Nephron (organoid): ENCODE results near the gene WFDC10B.
"Not testable (repeated sequence)": the region's sequence is repeated elsewhere in the genome, so short reads cannot be mapped to it uniquely, and the experiment has no call there.

Source experiments
- H3K27ac Mint-ChIP-seq, 3 experiments: 2 replicates each; pipeline ENCODE4 v1.8.0; 2020; ENCODE audit warnings: mixed read lengths in 3 of 3, mild to moderate bottlenecking in 2 of 3, moderate library complexity in 1 of 3
- H3K27me3 Mint-ChIP-seq: 2 replicates; pipeline ENCODE4 v1.8.0; 2021; ENCODE audit warnings: low read depth, mild to moderate bottlenecking, moderate library complexity, mixed read lengths
- H3K36me3 Mint-ChIP-seq: 2 replicates; pipeline ENCODE4 v1.8.0; 2020; ENCODE audit warnings: low read depth, mixed read lengths
- H3K4me1 Mint-ChIP-seq: 2 replicates; pipeline ENCODE4 v1.8.0; 2020; ENCODE audit warnings: mixed read lengths
- H3K4me3 Mint-ChIP-seq, 3 experiments: 2 replicates each; pipeline ENCODE4 v1.8.0; 2020; ENCODE audit warnings: mild to moderate bottlenecking in 3 of 3, mixed read lengths in 3 of 3, moderate library complexity in 2 of 3
- H3K9me3 Mint-ChIP-seq: 2 replicates; pipeline ENCODE4 v1.8.0; 2020; ENCODE audit warnings: mixed read lengths
- TF ChIP-seq, protein P1 (sequence below), 3 experiments: fragments of 200-600 bp; sonication (generic); IDR thresholded peaks; one replicate each; pipeline ENCODE4 v1.5.0; 2021; ENCODE audit warnings: antibody characterized with exemption in 3 of 3; ENCODE audit not compliant: unreplicated experiment in 3 of 3

The WFDC10B gene

DNA sequence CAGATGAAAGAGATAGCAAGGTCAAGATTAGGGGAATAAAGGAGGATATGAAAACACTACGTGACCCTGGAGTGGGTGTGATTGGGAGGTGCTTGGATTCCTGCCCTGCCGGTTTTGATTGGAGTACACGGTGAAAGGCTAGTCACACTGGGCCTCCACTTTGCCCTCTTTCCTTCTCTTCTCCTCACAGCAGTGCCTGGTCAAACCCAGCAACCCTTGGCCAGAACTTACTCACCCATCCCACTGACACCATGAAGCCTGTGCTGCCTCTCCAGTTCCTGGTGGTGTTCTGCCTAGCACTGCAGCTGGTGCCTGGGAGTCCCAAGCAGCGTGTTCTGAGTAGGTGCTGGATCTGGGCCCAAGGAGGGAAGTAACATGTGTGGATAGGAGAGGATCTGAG, 2.9 kb downstream of the WFDC10B start, which contains the start of gene WFDC13:
Gene WFDC13, plus strand, starts transcription at position 166 of the 400 bp plus-strand sequence. Its CDS starts 86 bp downstream, at position 252.
- TF ChIP-seq, protein P1, sequence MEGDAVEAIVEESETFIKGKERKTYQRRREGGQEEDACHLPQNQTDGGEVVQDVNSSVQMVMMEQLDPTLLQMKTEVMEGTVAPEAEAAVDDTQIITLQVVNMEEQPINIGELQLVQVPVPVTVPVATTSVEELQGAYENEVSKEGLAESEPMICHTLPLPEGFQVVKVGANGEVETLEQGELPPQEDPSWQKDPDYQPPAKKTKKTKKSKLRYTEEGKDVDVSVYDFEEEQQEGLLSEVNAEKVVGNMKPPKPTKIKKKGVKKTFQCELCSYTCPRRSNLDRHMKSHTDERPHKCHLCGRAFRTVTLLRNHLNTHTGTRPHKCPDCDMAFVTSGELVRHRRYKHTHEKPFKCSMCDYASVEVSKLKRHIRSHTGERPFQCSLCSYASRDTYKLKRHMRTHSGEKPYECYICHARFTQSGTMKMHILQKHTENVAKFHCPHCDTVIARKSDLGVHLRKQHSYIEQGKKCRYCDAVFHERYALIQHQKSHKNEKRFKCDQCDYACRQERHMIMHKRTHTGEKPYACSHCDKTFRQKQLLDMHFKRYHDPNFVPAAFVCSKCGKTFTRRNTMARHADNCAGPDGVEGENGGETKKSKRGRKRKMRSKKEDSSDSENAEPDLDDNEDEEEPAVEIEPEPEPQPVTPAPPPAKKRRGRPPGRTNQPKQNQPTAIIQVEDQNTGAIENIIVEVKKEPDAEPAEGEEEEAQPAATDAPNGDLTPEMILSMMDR (IDR thresholded peaks at IDR 0.05; ENCODE audit: unreplicated experiment in 3 of 3), result no peak
- Mint-ChIP-seq H3K27me3 (peaks cover 11% of the 10 kb centered on the region), H3K4me3 (no peak within 1 kb of the TSS), H3K4me1 (no peaks in the 10 kb centered on the region), H3K36me3 (no peaks in the 10 kb centered on the region), H3K9me3 (no peaks in the 10 kb centered on the region), H3K27ac (no peak within 1 kb of the TSS)

DNA sequence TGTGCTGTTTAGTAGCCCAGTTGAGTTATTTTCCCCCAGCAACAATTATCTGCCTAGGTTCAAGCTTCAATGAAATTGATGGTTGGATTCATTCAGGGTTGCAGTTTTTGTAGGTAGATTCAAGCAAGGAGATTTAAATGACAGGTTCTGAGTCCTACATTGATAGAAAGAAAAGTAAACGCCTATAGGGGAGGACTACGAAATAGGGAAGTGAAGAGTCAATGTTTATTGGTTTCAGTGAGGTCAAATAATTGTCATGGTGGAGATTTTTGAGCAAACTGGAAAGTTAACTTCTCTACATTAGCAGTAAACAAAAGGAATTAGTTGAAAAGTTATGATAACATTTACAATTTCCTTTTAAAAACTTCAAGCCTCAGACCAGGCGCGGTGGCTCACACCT, 3.7 kb downstream of the WFDC10B start:
- no peaks in the 10 kb centered on the region for H3K36me3 Mint-ChIP-seq
- TF ChIP-seq, protein P1 (IDR thresholded peaks at IDR 0.05; ENCODE audit: unreplicated experiment in 3 of 3), result no peak
- no peak overlapping the region for H3K27ac Mint-ChIP-seq
- peaks cover 11% of the 10 kb centered on the region for H3K27me3 Mint-ChIP-seq
- H3K4me3 Mint-ChIP-seq, result no peak overlapping the region
- no peaks in the 10 kb centered on the region for H3K9me3 Mint-ChIP-seq
- no peaks in the 10 kb centered on the region for H3K4me1 Mint-ChIP-seq

GRCh38 chr20:45695496-45695895, 9.3 kb downstream of the WFDC10B start:
- TF ChIP-seq, protein P1 (IDR thresholded peaks at IDR 0.05; ENCODE audit: unreplicated experiment in 3 of 3), result no peak
- Mint-ChIP-seq H3K36me3 (no peaks in the 10 kb centered on the region), H3K27me3 (no peaks in the 10 kb centered on the region), H3K9me3 (peaks cover 2% of the 10 kb centered on the region), H3K4me3 (no peak overlapping the region), H3K4me1 (no peaks in the 10 kb centered on the region), H3K27ac (no peak overlapping the region)

- not testable (repeated sequence) for H3K27me3 Mint-ChIP-seq, H3K27ac Mint-ChIP-seq, H3K4me3 Mint-ChIP-seq, H3K4me1 Mint-ChIP-seq, H3K36me3 Mint-ChIP-seq, H3K9me3 Mint-ChIP-seq
These were observed 11.5 kb downstream of the WFDC10B start for GRCh38 chr20:45693346-45693745.

GRCh38 chr20:45685896-45686295, 18.9 kb downstream of the WFDC10B start:
- Mint-ChIP-seq H3K27ac (no peak overlapping the region), H3K27me3 (peaks cover 12% of the 10 kb centered on the region)

GRCh38 chr20:45679650-45680049, 25.2 kb downstream of the WFDC10B start:
- Mint-ChIP-seq H3K36me3 (no peaks in the 10 kb centered on the region), H3K27ac (no peak overlapping the region), H3K9me3 (peaks cover 23% of the 10 kb centered on the region), H3K4me1 (no peaks in the 10 kb centered on the region), H3K27me3 (peaks cover 7% of the 10 kb centered on the region), H3K4me3 (no peak overlapping the region)
- TF ChIP-seq, protein P1 (IDR thresholded peaks at IDR 0.05; ENCODE audit: unreplicated experiment in 3 of 3), result no peak

More at GRCh38 chr20:45685896-45686295, 18.9 kb downstream of the WFDC10B start:
- peaks cover 2% of the 10 kb centered on the region for H3K9me3 Mint-ChIP-seq
- H3K4me3 Mint-ChIP-seq, result no peak overlapping the region
- H3K4me1 Mint-ChIP-seq, result no peaks in the 10 kb centered on the region
- TF ChIP-seq, protein P1 (IDR thresholded peaks at IDR 0.05; ENCODE audit: unreplicated experiment in 3 of 3), result no peak
- no peaks in the 10 kb centered on the region for H3K36me3 Mint-ChIP-seq
